NCI-H82 treated with DMSO at 0.1 percent for 48 hours (cell line): ENCODE measurements around the gene TNFAIP1.
A peak's percentile ranks its signal among the peaks of the same experiment; 100 is the strongest.

ENCODE experiments used
- DNase-seq: peaks from one replicate; lab custom pipeline; 2025; ENCODE audit not compliant: unreplicated experiment; lab: John Stamatoyannopoulos, UW

Gene TNFAIP1

GRCh38 chr17:28344435-28344901, 8.9 kb downstream of the TNFAIP1 start:
- no peak for DNase-seq

GRCh38 chr17:28345419-28346198, 10.0 kb downstream of the TNFAIP1 start:
- no peak for DNase-seq

GRCh38 chr17:28346199-28346580, 10.6 kb downstream of the TNFAIP1 start:
- no peak for DNase-seq

GRCh38 chr17:28346746-28347246, 11.2 kb downstream of the TNFAIP1 start:
- no peak for DNase-seq

GRCh38 chr17:28347261-28347891, 11.8 kb downstream of the TNFAIP1 start:
- DNase-seq = no peak

- DNase-seq = no peak
These were observed 13.4 kb downstream of the TNFAIP1 start for GRCh38 chr17:28348979-28349378.

- no peak for DNase-seq
These were observed 14.7 kb downstream of the TNFAIP1 start for GRCh38 chr17:28350271-28350670.

- peak; percentile 89 for DNase-seq
These were observed 21.7 kb downstream of the TNFAIP1 start, which contains the start of gene POLDIP2 for GRCh38 chr17:28357061-28357900. Gene POLDIP2 (minus strand): TSS chr17:28357527. CDS start chr17:28357448, 79 bp downstream.

GRCh38 chr17:28357901-28358197, 22.3 kb downstream of the TNFAIP1 start:
- DNase-seq = no peak

GRCh38 chr17:28363186-28363585, 27.6 kb downstream of the TNFAIP1 start:
- peak; percentile 39 for DNase-seq

GRCh38 chr17:28363776-28364650, 28.5 kb downstream of the TNFAIP1 start:
- no peak for DNase-seq

GRCh38 chr17:28364665-28365363, 29.3 kb downstream of the TNFAIP1 start, which contains the start of gene SEBOX:
Gene SEBOX (minus strand): TSS chr17:28365199. CDS start chr17:28365151, 48 bp downstream.
- no peak for DNase-seq

GRCh38 chr17:28365487-28365886, 29.9 kb downstream of the TNFAIP1 start:
- no peak for DNase-seq

- DNase-seq = no peak
These were observed 31.0 kb downstream of the TNFAIP1 start for GRCh38 chr17:28366605-28367004.

- DNase-seq = no peak
These were observed 32.2 kb downstream of the TNFAIP1 start for GRCh38 chr17:28367641-28368305.

- DNase-seq = no peak
These were observed 32.8 kb downstream of the TNFAIP1 start for GRCh38 chr17:28368306-28368831.

- no peak for DNase-seq
These were observed 33.5 kb downstream of the TNFAIP1 start for GRCh38 chr17:28368915-28369683.

GRCh38 chr17:28369684-28370034, 34.1 kb downstream of the TNFAIP1 start:
- no peak for DNase-seq
